Cardiac atrium fibroblast (primary cell): ENCODE measurements around the gene TMEM143. TPM values are rescaled to one million over a fixed set of nuclear protein-coding genes. Genes with fewer than 3 reads are reported as not detected.

Experiments used
- total RNA-seq: library from RNA; depleted of rRNA; stranded (reverse); fragments of >200 nt; gene quantifications from 2 replicates; pipeline ENCODE4 v1.2.3, GENCODE V29; 2015

The TMEM143 gene
- total RNA-seq: 5.5 and 5.8 TPM in 2 replicates

GRCh38 chr19:48363810-48364597 lies at the start of gene TMEM143, which contains the start of gene SYNGR4:
Gene TMEM143, minus strand, starts transcription at chr19:48363940. Its CDS starts 20 bp downstream, at chr19:48363920.
Gene SYNGR4, plus strand, starts transcription at chr19:48364367. Its CDS starts 1,476 bp downstream, at chr19:48365843.

DNA sequence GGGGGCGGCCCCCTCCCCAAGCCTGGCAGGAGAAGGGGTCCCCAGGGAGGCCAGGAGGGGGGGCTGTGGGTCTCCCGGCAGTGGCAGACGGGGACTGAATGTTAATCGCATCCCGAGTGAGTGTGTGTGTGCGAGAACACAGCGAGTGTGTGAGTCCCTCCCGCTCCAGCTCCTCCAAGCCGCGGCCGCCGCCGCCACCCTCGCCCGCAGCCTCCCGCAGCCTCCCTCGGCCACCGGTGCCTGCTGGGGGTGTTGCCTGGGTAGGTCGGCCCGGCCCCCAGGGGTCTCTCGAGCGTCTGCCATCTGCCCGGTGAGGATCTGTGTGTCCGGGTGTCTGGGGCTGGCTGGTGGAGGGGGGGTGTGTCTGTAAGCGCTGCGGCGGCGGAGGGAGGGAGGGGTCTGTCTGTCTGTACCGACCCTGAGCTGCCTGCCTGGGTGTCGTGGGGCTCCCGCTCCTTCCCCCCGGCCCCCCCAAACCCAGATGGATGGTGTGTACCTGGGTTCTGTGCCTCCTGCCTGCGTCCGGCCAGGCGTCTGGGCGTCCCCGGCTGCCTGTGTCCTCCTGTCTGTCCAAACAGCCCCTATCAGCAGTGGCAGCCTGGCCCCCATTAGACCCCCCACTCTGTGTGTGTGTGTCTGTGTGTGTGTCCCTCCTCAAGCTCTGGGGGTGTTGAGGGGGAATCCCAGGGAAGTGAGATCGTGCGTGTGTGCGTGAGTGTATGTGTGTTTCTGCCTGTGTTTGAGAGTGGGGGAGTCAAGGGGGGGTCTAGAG lies 30.0 kb upstream of the TMEM143 start, which contains the start of gene GRIN2D:
TSS of gene GRIN2D (plus strand) at position 110 of the 772 bp plus-strand sequence. CDS start 4,725 bp downstream, outside the sequence.

GRCh38 chr19:48391100-48392005 lies 27.6 kb upstream of the TMEM143 start, which contains the start of gene KDELR1:
Gene KDELR1, minus strand, starts transcription at chr19:48391551. Its CDS starts 193 bp downstream, at chr19:48391358.

GRCh38 chr19:48325265-48325910 lies 38.4 kb downstream of the TMEM143 start, which contains the start of gene EMP3:
Gene EMP3, plus strand, starts transcription at chr19:48325552. Its CDS starts 1,293 bp downstream, at chr19:48326845.

Other genes with a start within 250 kb of the TMEM143 start
- gene LIG1, start 193.6 kb downstream of the TMEM143 start, total RNA-seq: 6.8 and 9.6 TPM in 2 replicates
- gene ZSWIM9, start 193.3 kb downstream of the TMEM143 start, total RNA-seq: 0.97 and 1.8 TPM in 2 replicates
- gene CARD8, start 108.0 kb downstream of the TMEM143 start, total RNA-seq: 12.3 and 19.5 TPM in 2 replicates
- 3.9 TPM in 1 of 2 replicates, not detected in the other for gene ZNF114, start 93.9 kb downstream of the TMEM143 start, total RNA-seq
- 163 and 198 TPM in 2 replicates for gene EMP3, start 38.4 kb downstream of the TMEM143 start, total RNA-seq
- gene SYNGR4, start 427 bp upstream of the TMEM143 start, total RNA-seq: not detected in 2 replicates
- gene KDELR1, start 27.6 kb upstream of the TMEM143 start, total RNA-seq: 219 and 256 TPM in 2 replicates
- gene GRIN2D, start 29.7 kb upstream of the TMEM143 start, total RNA-seq: 1.1 and 1.3 TPM in 2 replicates
- 41.5 and 42.6 TPM in 2 replicates for gene GRWD1, start 82.0 kb upstream of the TMEM143 start, total RNA-seq
- 0.36 and 0.49 TPM in 2 replicates for gene KCNJ14, start 91.6 kb upstream of the TMEM143 start, total RNA-seq
- 30.6 and 35.6 TPM in 2 replicates for gene CYTH2, start 105.4 kb upstream of the TMEM143 start, total RNA-seq
- 0.49 TPM in 1 of 2 replicates, not detected in the other for gene LMTK3, start 147.9 kb upstream of the TMEM143 start, total RNA-seq
- not detected in 2 replicates for gene SULT2B1, start 188.2 kb upstream of the TMEM143 start, total RNA-seq
- not detected in 2 replicates for gene SPACA4, start 242.8 kb upstream of the TMEM143 start, total RNA-seq